Fibroblast of mammary gland (primary cell): ENCODE measurements around the gene KY.
A peak's percentile ranks its signal among the peaks of the same experiment; 100 is the strongest.

Source experiments
- DNase-seq: peaks from one replicate; pipeline ENCODE4 v3.0.0-alpha.2; 2010; ENCODE audit warnings: low read depth
- H3K4me3 ChIP-seq: 2 replicates; pipeline ENCODE4 v1.5.1; 2011; ENCODE audit warnings: low read depth, mild to moderate bottlenecking, low read length, moderate library complexity; ENCODE audit not compliant: control insufficient read depth
- TF ChIP-seq, protein P1 (sequence below): conservative IDR thresholded peaks from 2 replicates; pipeline ENCODE4 v1.5.1; 2011; ENCODE audit warnings: low read depth, low read length, inconsistent platforms; ENCODE audit not compliant: control insufficient read depth, insufficient read depth

Gene KY

DNA sequence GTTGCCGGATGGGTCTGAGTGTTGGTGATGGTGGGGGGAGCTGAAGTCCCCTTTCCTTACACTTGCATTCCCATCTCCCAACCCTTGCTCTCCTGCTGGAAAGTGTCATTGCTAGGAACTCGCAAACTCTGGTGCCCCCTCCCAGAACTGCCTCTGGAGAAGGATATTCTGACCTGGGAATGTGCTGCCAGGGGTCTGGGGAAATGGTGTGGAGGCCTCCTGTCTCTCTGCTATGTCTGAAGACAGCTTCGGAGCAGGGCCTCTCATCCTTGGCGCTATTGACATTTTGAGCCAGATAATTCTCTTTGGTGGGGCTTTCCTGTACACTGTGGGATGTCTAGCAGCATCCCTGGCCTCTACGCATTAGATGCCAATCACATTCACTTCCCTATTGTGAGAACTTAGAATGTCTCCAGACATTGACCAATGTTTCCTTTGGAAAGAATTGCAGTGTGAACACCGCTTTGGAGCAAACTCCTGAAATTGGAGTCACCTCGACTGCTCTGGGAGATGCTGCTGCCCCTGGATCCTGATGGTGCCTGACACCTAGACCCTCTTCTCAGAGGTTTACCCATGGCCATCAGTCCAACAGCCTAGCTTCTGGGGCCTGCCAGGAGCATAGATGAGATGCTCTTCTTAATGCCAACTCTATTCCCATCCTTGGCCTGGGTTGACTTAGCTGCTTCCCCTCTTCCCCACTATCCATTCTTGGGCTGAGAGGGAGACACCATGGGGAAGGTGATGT, 2.2 kb upstream of the KY start:
- H3K4me3 ChIP-seq = no peak overlapping the region
- no peak for DNase-seq
- TF ChIP-seq, protein P1, sequence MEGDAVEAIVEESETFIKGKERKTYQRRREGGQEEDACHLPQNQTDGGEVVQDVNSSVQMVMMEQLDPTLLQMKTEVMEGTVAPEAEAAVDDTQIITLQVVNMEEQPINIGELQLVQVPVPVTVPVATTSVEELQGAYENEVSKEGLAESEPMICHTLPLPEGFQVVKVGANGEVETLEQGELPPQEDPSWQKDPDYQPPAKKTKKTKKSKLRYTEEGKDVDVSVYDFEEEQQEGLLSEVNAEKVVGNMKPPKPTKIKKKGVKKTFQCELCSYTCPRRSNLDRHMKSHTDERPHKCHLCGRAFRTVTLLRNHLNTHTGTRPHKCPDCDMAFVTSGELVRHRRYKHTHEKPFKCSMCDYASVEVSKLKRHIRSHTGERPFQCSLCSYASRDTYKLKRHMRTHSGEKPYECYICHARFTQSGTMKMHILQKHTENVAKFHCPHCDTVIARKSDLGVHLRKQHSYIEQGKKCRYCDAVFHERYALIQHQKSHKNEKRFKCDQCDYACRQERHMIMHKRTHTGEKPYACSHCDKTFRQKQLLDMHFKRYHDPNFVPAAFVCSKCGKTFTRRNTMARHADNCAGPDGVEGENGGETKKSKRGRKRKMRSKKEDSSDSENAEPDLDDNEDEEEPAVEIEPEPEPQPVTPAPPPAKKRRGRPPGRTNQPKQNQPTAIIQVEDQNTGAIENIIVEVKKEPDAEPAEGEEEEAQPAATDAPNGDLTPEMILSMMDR = no peak

DNA sequence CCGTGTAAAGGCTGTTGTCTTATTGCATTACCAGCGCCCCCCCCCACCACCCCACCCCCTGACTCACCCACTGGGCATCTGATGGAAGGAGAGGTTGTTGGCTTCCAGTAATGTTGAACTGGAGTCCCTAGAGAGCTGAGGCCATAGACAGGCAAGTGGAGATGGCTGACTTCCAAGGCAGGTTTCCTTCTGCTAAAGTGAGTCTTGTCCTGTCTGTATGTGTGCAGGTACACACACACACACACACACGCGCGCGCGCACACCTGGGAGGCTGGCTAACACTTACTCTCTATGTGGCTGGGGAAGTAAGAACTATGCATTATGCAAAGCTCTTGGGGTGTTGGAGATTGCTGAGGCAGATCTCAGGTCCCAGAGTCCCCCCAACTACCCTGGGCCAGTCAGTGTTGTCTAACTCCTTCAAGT, 1.6 kb upstream of the KY start:
- DNase-seq = peak; percentile 72
- TF ChIP-seq, protein P1 = no peak
- H3K4me3 ChIP-seq = no peak overlapping the region

DNA sequence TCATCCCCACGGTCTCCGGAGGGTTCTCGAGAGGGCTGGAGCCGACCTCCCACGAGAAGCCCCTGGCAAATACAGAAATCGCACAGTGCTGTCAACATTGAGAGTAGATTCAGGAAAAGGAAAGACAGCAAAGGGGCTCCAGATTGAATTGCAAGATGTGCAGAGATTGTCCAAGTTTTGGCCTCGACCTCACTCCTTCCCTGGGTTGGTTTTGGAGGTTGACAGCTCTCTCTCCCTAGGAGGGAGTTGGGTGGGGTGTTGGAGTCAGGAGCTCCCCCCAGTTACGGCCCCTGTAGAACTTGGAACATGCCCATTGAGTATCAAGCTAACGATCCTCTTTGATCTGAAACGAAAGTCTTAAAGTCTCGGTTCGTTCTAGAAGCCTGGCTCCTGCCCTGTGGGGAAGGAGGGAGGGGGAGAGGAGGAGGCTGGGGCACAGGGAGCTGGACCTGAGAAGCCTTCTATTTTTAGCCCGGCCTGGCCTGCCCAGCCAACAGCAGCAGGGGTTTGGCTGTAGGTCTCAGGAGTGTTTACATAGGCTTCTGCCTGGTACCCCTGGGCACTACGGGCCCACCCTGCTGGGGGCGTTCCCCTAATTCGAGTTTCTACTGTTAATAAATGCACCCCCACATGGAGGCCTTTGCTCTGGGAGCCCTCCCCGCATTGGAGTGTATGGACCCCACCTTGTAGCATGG, 672 bp upstream of the KY start:
- TF ChIP-seq, protein P1 = no peak
- H3K4me3 ChIP-seq = peak overlapping the region; percentile 45
- peak; percentile 22 for DNase-seq

DNA sequence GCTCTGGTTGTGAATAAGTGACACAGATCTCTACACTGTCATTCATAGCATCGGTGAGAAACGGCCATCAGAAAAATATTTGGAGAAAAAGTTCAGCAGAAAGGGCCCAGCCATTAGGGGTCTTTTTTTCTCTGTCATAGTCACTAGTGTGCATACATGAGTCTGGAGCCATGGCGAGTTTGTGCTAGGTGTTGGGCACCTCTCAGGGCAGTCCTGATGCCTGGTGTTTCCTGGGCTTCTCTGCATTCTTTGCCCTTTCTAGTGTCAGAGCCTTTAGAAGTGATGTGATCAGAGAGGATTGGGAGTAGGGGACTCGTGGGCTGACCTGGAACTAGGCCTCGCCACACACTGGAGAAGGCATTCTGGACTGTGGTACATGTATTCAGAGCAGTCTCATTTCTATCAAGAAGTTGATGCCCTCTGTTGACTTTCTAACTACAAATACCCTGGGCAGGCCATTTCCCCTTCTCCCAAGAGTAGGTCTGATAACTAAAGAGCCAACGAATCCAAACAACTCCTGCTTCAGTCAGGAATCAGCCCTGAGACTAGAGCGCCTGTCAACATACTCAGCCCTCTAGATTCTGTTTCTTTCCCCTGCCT, 1.6 kb downstream of the KY start:
- TF ChIP-seq, protein P1 = no peak
- no peak for DNase-seq
- no peak overlapping the region for H3K4me3 ChIP-seq

DNA sequence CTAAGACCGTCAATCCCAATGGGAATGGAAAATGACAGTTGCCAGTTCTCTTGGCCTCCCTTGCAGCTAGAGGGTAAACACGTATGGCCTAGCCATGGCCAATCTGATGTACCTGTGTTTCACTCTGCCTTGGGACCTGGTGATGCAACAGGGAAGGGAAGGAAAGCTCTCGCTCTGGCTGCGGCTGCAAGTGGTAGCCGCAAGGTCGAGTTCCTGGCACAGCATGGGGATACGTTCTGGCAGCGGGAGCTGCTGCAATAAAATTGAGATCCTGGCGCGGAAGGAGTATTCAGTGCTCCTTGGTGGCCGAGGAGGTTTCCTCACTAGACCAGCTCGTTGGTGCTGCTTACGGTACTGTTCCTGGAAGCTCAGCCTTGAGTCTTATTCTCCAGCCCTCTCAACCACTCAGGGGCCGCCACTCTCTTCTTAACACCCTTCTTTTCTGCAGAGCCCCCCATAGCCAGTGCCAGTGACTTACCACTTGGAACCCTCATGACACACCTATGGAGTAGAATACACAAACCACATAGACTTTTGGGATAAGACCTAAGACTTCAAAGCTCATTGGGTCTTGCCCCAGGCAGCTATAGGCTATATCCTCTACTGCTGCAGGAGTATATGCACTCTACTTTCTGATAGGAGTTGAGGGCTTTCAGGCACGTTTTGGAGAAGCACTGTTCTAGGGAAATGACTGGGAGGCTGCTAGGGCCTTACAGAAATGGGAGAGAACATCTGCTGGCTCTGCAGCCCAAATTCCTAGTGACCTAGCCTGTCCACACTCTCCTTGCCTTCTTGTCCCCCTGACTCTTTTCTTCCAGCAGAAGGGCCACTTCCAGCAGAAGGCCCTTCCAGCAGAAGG, 2.7 kb downstream of the KY start:
- TF ChIP-seq, protein P1 = no peak
- no peak for DNase-seq
- no peak overlapping the region for H3K4me3 ChIP-seq

DNA sequence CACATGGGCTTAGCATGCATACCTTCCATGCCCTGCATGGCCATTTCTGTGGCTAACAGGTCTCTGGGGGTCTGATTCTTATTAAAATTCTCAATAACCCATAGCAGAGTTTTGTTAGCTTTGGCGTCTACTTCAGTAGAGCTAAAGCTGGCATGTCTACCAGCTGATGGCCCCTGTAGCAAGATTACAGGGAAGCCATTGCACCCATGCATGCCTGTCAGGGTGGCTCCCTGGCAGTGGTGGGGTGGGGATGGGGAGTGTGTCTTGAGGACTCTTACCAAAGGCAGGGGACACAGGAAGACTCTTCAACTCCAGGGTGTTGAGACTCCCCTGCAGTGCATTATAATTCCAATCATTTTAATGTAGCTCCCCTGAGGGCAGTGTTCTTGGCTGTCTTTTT, 4.7 kb downstream of the KY start:
- no peak for DNase-seq
- H3K4me3 ChIP-seq = no peak overlapping the region
- TF ChIP-seq, protein P1 = no peak
